ENCODE data around the gene PTDSS2.

DNA sequence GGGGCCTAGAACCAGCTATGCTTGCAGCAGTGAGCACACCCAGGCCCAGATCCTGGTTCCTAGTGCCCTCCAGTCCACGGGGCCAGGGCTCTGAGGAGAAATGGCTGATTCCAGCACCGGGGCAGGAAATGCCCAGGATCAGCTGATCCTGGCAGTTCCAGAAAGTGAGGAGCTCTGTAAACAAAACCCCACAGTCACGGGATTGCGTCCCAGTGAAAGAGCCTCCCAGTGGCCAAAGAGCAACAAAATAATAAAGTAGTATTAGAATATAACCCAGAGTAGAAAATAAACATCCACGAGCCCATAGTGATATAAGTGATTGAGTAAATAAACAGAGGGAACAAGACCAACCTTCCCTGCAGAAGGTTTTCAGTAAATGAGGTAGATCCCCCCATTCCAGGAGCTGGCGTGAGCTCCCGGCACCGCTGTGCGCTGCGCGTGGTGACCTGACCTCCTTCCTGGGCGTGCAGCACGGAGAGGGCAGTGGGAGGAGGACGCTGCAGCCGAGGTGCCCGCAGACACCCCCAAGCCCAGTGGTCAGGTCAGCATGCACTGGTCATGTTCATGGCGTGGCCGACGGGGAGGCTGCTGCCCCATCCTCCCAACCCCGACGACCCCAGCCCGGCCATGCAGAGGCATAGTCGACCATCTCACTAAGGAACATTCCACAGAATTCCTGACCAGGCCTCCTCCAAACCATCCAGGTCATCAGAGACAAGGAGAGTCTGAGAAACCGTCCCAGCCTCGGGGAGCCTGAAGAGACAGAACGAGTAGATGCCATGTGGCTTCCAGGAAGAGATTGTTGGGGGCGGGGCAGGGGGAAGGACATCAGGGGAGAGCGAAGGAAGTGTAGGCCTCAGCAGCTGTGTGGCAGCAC is 19.8 kb downstream of the PTDSS2 start:
- TF ChIP-seq MYC (IDR thresholded peaks at IDR 0.05; ENCODE audit: borderline replicate concordance, low read length): no peak
- no peak for TF ChIP-seq PHF8 (IDR thresholded peaks at IDR 0.05; ENCODE audit: borderline replicate concordance, low read depth)
- TF ChIP-seq JUN (IDR thresholded peaks at IDR 0.05): no peak
